KMS-11 (cell line): ENCODE data around the gene PIEZO1.

Experiments used
- H2AFZ ChIP-seq: fragments of 200-600 bp; sonication (generic); 2 replicates; pipeline ENCODE4 v1.6.1; 2016; ENCODE audit warnings: antibody characterized with exemption, mixed run types, low read depth
- H3K27ac ChIP-seq: fragments of 200-600 bp; sonication (generic); 2 replicates; pipeline ENCODE4 v1.6.1; 2016; ENCODE audit warnings: mild to moderate bottlenecking, mixed run types
- H3K27me3 ChIP-seq: fragments of 200-600 bp; sonication (generic); 2 replicates; pipeline ENCODE4 v1.6.1; 2017; ENCODE audit warnings: mild to moderate bottlenecking, low read depth, mixed run types, moderate library complexity; ENCODE audit not compliant: insufficient read depth
- H3K36me3 ChIP-seq: fragments of 200-600 bp; sonication (generic); 2 replicates; pipeline ENCODE4 v1.6.1; 2017; ENCODE audit warnings: mild to moderate bottlenecking, mixed run types; ENCODE audit not compliant: insufficient read depth
- H3K4me1 ChIP-seq: fragments of 200-600 bp; sonication (generic); 2 replicates; pipeline ENCODE4 v1.6.1; 2016; ENCODE audit warnings: mild to moderate bottlenecking, low read depth, mixed run types; ENCODE audit not compliant: poor library complexity, severe bottlenecking
- H3K4me2 ChIP-seq: fragments of 200-600 bp; sonication (generic); 2 replicates; pipeline ENCODE4 v1.7.0; 2016; ENCODE audit warnings: mild to moderate bottlenecking, mixed run types
- H3K4me3 ChIP-seq: fragments of 200-600 bp; sonication (generic); IDR thresholded peaks from 2 replicates; pipeline ENCODE4 v1.6.1; 2017; ENCODE audit warnings: low read depth, low read length, mixed read lengths; ENCODE audit not compliant: insufficient read depth
- H3K79me2 ChIP-seq: fragments of 200-600 bp; sonication (generic); 2 replicates; pipeline ENCODE4 v1.6.1; 2016; ENCODE audit warnings: low read depth, mixed run types; ENCODE audit not compliant: insufficient read depth
- H3K9ac ChIP-seq: fragments of 200-600 bp; sonication (generic); 2 replicates; pipeline ENCODE4 v1.6.1; 2016; ENCODE audit warnings: mild to moderate bottlenecking, mixed run types
- H4K20me1 ChIP-seq: fragments of 200-600 bp; sonication (generic); 2 replicates; pipeline ENCODE4 v1.6.1; 2016; ENCODE audit warnings: mild to moderate bottlenecking, mixed run types; ENCODE audit not compliant: insufficient read depth
- CTCF ChIP-seq: fragments of 200-600 bp; sonication (generic); conservative IDR thresholded peaks from 2 replicates; pipeline ENCODE4 v1.6.1; 2017; ENCODE audit warnings: low read depth, mild to moderate bottlenecking, antibody characterized with exemption, low read length, moderate library complexity, mixed read lengths

The PIEZO1 gene

GRCh38 chr16:88761143-88761534, 23.9 kb downstream of the PIEZO1 start:
- Histone ChIP-seq H3K79me2 (peaks cover 95% of the 10 kb centered on the region), H3K9ac (no peak overlapping the region), H3K27ac (no peak overlapping the region), H4K20me1 (peaks cover 46% of the 10 kb centered on the region; the same call in 1 of the 2 replicates), H3K36me3 (no peaks in the 10 kb centered on the region), H3K27me3 (no peaks in the 10 kb centered on the region), H3K4me3 (no peak overlapping the region), H2AFZ (no peak overlapping the region), H3K4me2 (no peak overlapping the region), H3K4me1 (no peaks in the 10 kb centered on the region)
- no peak for TF ChIP-seq CTCF

- Histone ChIP-seq H3K4me1 (no peaks in the 10 kb centered on the region), H3K27me3 (no peaks in the 10 kb centered on the region), H3K4me2 (no peak overlapping the region), H4K20me1 (peaks cover 41% of the 10 kb centered on the region; the same call in 1 of the 2 replicates), H3K36me3 (no peaks in the 10 kb centered on the region), H3K9ac (no peak overlapping the region), H2AFZ (no peak overlapping the region), H3K79me2 (peaks cover 95% of the 10 kb centered on the region), H3K4me3 (no peak overlapping the region), H3K27ac (no peak overlapping the region)
- no peak for TF ChIP-seq CTCF
These were observed 24.4 kb downstream of the PIEZO1 start for GRCh38 chr16:88760424-88761142.

- H3K36me3 ChIP-seq: no peaks in the 10 kb centered on the region
- TF ChIP-seq CTCF: no peak
- H4K20me1 ChIP-seq: peaks cover 36% of the 10 kb centered on the region; the same call in 1 of the 2 replicates
- H2AFZ ChIP-seq: no peak overlapping the region
- H3K4me1 ChIP-seq: no peaks in the 10 kb centered on the region
- no peaks in the 10 kb centered on the region for H3K27me3 ChIP-seq
- no peak overlapping the region for H3K4me2 ChIP-seq
- H3K79me2 ChIP-seq: peaks cover 95% of the 10 kb centered on the region
- no peak overlapping the region for H3K4me3 ChIP-seq
- H3K27ac ChIP-seq: no peak overlapping the region
- no peak overlapping the region for H3K9ac ChIP-seq
These were observed 25.1 kb downstream of the PIEZO1 start for GRCh38 chr16:88759976-88760350.

- H4K20me1 ChIP-seq: peaks cover 30% of the 10 kb centered on the region; the same call in 1 of the 2 replicates
- H3K9ac ChIP-seq: no peak overlapping the region
- H3K4me2 ChIP-seq: no peak overlapping the region
- TF ChIP-seq CTCF: no peak
- no peaks in the 10 kb centered on the region for H3K4me1 ChIP-seq
- no peak overlapping the region for H3K4me3 ChIP-seq
- H3K79me2 ChIP-seq: peaks cover 95% of the 10 kb centered on the region
- no peaks in the 10 kb centered on the region for H3K36me3 ChIP-seq
- no peaks in the 10 kb centered on the region for H3K27me3 ChIP-seq
- H3K27ac ChIP-seq: no peak overlapping the region
- no peak overlapping the region for H2AFZ ChIP-seq
These were observed 25.6 kb downstream of the PIEZO1 start for GRCh38 chr16:88759245-88759975.
